Skeletal muscle satellite cell (primary cell): ENCODE results near the gene ANKS1A.

Experiments
- H3K27me3 ChIP-seq: 2 replicates; pipeline ENCODE4 v1.7.0; 2013; ENCODE audit warnings: low read length; ENCODE audit not compliant: control insufficient read depth, insufficient read depth
- H3K36me3 ChIP-seq: 2 replicates; pipeline ENCODE4 v1.7.0; 2013; ENCODE audit warnings: mild to moderate bottlenecking, control low read depth, low read length; ENCODE audit not compliant: insufficient read depth
- H3K4me1 ChIP-seq: 2 replicates; pipeline ENCODE4 v1.7.0; 2013; ENCODE audit warnings: low read length; ENCODE audit not compliant: control insufficient read depth, insufficient read depth
- H3K4me2 ChIP-seq: 2 replicates; pipeline ENCODE4 v1.7.0; 2013; ENCODE audit warnings: mild to moderate bottlenecking, low read length
- H3K4me3 ChIP-seq: 2 replicates; pipeline ENCODE4 v1.7.0; 2013; ENCODE audit warnings: low read length
- H3K9ac ChIP-seq: 2 replicates; pipeline ENCODE4 v1.7.0; 2013; ENCODE audit warnings: mild to moderate bottlenecking, low read depth, low read length, moderate library complexity
- H3K9me3 ChIP-seq: replicated peaks from 2 replicates; pipeline ENCODE4 v1.7.0; 2013; ENCODE audit warnings: mild to moderate bottlenecking, control low read depth, low read length

ANKS1A gene

DNA sequence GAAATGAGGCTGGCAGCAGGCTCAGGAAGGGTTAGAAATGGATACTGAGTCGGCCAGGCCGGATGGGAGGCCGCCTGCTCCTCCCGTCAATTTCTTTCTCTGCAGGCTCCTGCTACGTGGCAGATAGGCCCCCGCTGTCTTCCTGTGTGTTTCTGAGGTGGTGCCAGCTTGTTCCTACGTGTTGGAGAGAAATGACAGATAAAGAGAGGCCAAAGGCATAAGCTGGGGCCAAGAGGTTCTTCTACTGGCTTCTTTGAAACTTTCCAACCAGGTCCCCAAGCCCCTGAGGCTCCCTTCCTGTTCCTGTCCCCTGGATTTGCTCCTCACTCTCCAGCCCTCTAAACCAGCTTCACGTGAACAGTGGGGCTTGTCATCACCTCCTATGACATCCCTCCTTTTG lies 175.2 kb downstream of the ANKS1A start:
- Histone ChIP-seq H3K4me1 (no peaks in the 10 kb centered on the region), H3K4me3 (no peak overlapping the region), H3K4me2 (no peak overlapping the region), H3K9me3 (no peaks in the 10 kb centered on the region), H3K27me3 (no peaks in the 10 kb centered on the region), H3K9ac (no peak overlapping the region), H3K36me3 (peaks cover 13% of the 10 kb centered on the region)

DNA sequence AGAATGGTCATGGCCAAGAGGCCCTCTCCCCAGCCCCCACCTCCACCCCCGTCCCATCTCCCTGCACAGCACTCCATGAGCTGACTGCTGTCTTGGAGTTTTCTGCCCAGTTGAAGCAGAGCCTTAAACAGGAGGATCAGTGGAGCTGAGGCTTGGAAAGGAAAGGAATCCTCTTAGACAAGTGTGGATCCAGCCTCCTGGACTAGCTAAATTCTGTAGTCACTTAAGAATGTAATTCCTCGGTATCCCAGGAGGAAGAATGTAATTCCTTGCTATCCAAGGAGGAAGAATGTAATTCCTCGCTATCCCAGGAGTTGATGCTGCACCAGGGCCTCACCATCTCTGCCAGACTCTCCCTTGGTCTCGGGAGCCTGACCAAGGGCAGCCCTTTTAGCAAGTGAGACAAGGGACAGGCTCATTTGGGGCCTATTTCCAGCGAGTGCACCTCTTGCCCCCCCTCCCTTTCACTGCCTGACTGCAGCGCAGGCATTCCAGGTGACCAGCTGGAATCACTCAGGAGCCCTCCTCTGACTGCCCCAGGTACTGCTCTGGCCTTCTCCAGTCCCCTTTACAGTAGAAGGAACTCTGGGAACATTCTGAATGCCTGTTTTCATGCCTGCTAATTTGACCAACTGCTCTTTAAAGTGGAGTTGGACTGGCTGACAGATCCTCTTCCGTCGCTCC lies 175.8 kb downstream of the ANKS1A start:
- no peak overlapping the region for H3K4me2 ChIP-seq
- no peak overlapping the region for H3K4me3 ChIP-seq
- peaks cover 13% of the 10 kb centered on the region for H3K36me3 ChIP-seq
- H3K9ac ChIP-seq = no peak overlapping the region
- no peaks in the 10 kb centered on the region for H3K4me1 ChIP-seq
- H3K27me3 ChIP-seq = no peaks in the 10 kb centered on the region
- H3K9me3 ChIP-seq = no peaks in the 10 kb centered on the region

DNA sequence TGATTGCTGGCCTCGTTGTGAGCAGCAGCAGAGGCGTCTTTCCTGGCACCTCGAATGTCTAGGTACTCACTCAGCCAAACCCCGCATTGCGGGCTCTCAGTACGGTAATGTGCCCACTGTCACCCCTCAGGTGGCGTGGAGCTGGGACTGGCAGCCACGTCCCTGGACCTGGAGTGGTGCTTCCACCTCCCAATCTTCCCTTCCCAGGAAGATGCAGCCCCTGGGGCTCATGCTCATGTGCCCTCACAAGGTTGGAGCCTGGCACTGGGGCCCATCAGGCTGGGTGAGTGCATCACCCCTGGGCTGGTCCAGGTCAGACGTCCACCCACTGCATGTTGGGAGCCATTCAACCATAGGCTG lies 176.4 kb downstream of the ANKS1A start:
- peaks cover 7% of the 10 kb centered on the region for H3K36me3 ChIP-seq
- H3K4me2 ChIP-seq = no peak overlapping the region
- H3K9me3 ChIP-seq = no peaks in the 10 kb centered on the region
- H3K4me1 ChIP-seq = no peaks in the 10 kb centered on the region
- H3K27me3 ChIP-seq = no peaks in the 10 kb centered on the region
- no peak overlapping the region for H3K9ac ChIP-seq
- no peak overlapping the region for H3K4me3 ChIP-seq

DNA sequence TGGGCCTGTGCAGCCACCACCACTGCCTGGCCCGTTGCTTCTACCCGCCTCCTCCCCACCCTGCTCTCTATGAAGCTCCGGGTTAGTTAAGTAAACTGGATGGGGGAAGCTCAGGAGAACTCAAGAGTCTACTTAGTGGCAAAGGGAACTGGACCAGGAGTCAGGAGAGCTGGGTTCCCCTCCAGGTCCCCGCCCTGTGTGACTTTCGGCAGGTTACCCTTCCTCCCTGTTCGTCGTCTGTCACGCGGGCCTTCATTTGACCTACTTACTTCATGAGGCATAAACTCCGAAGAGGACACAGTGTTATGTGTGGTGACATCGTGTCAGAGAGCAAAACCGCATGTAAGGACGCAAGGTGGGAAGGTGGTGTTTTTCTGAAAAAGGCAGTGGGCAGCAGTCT lies 176.8 kb downstream of the ANKS1A start:
- H3K27me3 ChIP-seq = no peaks in the 10 kb centered on the region
- H3K9me3 ChIP-seq = no peaks in the 10 kb centered on the region
- no peak overlapping the region for H3K4me2 ChIP-seq
- H3K4me3 ChIP-seq = no peak overlapping the region
- H3K36me3 ChIP-seq = peaks cover 4% of the 10 kb centered on the region
- no peaks in the 10 kb centered on the region for H3K4me1 ChIP-seq
- no peak overlapping the region for H3K9ac ChIP-seq

DNA sequence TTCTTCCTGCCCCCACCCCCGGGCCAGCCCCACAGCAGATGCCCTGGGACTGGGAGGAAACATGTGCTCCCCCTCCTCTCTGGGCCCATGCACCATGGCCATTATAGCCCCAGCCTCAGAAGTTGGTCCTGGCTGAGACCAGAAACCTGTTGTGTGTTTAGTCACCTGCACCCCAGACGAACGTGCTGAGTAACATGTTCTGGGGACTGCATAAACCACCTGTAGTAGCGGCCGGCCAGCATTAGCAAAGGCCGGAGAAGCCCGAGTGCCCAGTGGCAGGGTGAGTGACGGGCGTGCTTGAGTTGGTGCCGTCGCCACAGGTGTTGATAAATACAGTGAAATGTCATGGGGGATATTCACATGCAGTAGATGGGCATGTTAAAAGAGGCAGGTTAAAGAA lies 178.2 kb downstream of the ANKS1A start:
- Histone ChIP-seq H3K4me3 (no peak overlapping the region), H3K9ac (no peak overlapping the region), H3K9me3 (no peaks in the 10 kb centered on the region), H3K4me2 (no peak overlapping the region), H3K27me3 (no peaks in the 10 kb centered on the region), H3K36me3 (no peaks in the 10 kb centered on the region), H3K4me1 (no peaks in the 10 kb centered on the region)

DNA sequence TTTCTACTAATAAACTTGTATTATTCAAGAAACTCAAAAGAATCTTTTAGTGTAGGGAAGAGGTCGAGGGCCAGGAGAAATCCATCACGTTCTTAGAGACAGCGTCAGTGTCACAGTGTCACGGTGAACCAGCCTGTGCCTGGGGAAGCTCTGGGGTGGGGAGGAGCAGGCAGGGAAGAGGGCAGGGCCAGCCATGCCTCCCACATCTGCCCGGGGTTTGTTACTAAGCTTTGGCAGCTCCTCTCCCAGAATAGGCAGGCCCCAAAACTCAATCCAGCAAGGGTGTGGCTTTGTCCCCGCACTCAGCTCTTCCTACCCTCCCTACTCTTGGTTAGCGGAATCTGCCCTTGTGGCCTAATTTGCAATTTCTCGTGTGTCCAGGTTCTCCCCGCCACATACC lies 179.2 kb downstream of the ANKS1A start:
- H3K9me3 ChIP-seq = no peaks in the 10 kb centered on the region
- no peaks in the 10 kb centered on the region for H3K36me3 ChIP-seq
- H3K9ac ChIP-seq = no peak overlapping the region
- no peak overlapping the region for H3K4me3 ChIP-seq
- no peaks in the 10 kb centered on the region for H3K4me1 ChIP-seq
- no peak overlapping the region for H3K4me2 ChIP-seq
- no peaks in the 10 kb centered on the region for H3K27me3 ChIP-seq

DNA sequence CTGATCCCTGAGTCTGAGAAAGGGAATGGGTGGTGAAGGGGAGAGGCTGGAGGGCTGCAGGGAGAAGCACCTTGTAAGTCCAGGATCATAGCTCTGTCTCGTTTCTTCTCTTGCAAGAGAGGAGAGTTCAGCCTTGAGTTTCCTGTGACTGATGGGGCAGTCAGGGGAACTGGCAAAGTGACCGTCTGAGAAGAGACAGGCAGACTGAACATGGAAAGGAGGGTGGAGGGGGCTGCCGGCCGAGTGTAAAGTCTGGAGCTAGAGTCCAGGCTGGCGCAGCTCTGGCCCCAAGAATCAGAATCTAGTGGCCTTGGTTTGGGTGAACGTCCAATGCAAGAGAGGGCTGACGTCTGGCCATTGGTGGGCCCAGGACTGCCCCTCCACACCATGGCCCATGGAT lies 179.6 kb downstream of the ANKS1A start:
- Histone ChIP-seq H3K9ac (no peak overlapping the region), H3K27me3 (no peaks in the 10 kb centered on the region), H3K4me3 (no peak overlapping the region), H3K36me3 (no peaks in the 10 kb centered on the region), H3K4me1 (no peaks in the 10 kb centered on the region), H3K4me2 (no peak overlapping the region), H3K9me3 (no peaks in the 10 kb centered on the region)

DNA sequence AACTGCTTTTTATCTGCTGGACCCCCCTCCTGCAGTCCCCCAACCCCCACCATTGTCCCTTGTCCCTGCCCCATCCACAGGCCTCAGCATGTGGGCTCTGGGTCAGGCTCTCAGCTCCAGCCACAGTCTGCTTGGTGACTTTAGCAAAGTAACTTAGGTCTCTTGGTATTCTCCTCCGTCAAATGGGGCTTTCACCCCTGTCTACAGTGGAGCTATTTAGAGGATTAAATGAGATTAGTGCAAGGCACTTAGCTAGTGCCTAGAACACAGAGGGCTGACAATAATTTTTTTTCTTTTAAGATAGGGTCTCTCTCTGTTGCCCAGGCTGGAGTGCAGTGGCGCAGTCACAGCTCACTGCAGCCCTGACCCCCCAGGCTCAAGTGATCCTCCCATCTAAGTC lies 180.2 kb downstream of the ANKS1A start:
- Histone ChIP-seq H3K36me3 (no peaks in the 10 kb centered on the region), H3K4me3 (no peak overlapping the region), H3K27me3 (no peaks in the 10 kb centered on the region), H3K4me1 (no peaks in the 10 kb centered on the region), H3K9ac (no peak overlapping the region), H3K9me3 (no peaks in the 10 kb centered on the region), H3K4me2 (no peak overlapping the region)

DNA sequence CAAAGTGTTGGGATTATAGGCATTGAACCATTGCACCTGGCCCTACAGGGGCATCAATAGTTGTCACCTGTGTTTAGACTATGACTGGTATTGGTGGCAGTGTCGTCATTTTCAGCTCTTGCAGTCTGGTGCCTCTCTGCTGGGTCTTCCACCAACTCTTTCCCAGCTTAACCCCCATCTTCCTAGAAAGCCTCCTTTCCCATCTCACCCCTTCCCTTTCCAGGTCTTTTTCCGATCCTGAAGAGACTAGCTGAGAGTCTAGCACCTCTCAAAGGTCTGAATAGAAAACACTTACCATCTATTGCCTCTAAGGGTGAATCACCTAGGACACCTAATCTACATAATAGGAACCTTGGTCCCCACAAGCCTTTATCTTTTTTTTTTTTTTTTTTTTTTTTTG lies 181.1 kb downstream of the ANKS1A start:
- no peak overlapping the region for H3K4me2 ChIP-seq
- no peaks in the 10 kb centered on the region for H3K36me3 ChIP-seq
- no peak overlapping the region for H3K9ac ChIP-seq
- no peaks in the 10 kb centered on the region for H3K27me3 ChIP-seq
- H3K4me1 ChIP-seq = no peaks in the 10 kb centered on the region
- H3K4me3 ChIP-seq = no peak overlapping the region
- H3K9me3 ChIP-seq = no peaks in the 10 kb centered on the region

DNA sequence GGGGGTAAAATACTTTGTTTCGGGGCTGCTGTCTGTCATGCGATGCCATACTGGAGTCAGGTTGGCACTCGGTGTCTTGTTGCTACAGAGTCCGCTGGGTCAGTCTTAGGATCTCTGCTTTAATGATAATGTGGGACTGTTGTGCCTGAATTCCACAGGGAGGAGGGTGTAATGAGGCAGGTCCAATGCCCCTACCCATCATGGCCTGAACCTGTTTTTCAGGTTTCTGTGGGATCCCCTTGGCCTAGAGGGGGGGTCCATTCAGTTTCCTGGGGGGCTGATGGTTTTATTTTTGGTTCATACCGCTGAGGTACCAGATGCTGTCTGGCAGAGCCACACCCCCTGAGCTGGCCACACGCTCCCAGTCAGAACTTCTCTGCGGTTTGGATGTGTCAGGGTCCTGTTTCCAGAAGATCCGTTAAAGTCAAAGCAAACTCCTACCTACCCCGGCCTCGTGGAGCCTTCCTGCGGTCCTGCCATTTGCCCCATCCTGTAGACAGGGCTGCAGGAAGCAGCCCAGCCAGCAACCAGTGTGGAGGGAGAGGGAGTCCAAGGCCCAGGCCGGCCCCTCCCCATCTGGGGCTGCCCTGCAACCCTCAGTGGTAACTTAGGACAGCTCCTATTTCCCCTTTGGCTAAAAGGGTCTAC lies 182.4 kb downstream of the ANKS1A start:
- Histone ChIP-seq H3K4me2 (no peak overlapping the region), H3K9ac (no peak overlapping the region), H3K27me3 (no peaks in the 10 kb centered on the region), H3K36me3 (no peaks in the 10 kb centered on the region), H3K9me3 (no peaks in the 10 kb centered on the region), H3K4me3 (no peak overlapping the region), H3K4me1 (no peaks in the 10 kb centered on the region)

DNA sequence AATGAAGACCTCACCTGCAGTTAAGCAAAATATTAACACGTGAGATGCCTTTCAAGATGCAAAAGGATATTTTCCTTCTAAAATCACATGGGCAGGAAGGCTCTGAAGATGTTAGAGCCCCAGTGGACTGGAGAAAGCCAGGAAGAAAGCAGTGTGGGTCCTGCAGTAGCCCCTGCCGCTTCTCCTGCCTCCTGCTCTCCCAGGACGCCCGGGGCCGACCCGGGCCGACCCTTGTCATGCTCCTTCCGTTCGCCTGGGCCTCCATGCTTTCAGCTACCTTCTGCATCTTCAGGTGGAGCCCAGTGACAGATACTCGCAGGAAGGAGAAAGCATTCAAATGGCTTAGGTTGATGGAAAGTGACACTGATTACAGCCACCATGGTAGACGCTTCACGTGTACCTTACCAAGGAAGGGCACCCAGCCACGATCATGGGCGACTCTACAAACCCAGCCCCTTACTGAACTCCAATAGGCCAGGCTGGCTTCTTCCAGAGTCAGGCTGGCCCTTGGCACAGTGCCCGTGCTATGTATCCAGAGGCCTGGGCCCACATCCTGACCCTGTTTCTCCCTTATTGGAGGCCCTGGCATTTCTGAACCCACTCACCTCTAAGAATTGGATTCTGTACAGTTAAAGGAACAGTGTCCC lies 183.1 kb downstream of the ANKS1A start:
- Histone ChIP-seq H3K9me3 (no peaks in the 10 kb centered on the region), H3K27me3 (no peaks in the 10 kb centered on the region), H3K4me3 (no peak overlapping the region), H3K4me2 (no peak overlapping the region), H3K36me3 (no peaks in the 10 kb centered on the region), H3K9ac (no peak overlapping the region), H3K4me1 (no peaks in the 10 kb centered on the region)

DNA sequence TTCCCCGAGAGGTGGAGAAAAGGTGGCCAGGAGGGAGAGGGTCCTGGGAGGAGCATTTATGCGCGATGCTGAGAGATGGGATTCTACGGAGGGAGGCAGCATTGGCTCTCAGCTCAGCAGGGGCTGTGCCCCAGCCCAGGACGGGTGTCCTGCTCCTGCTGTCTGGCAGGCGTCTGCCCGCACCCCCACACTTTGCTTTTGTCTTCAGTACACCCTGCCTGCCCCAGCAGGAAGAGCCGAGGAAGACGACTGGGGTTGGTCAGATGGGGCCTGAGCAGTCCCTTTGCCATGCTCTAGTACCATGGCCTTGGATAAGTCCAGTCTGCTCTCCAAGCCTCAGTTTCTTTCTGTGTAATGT lies 183.6 kb downstream of the ANKS1A start:
- Histone ChIP-seq H3K9me3 (no peaks in the 10 kb centered on the region), H3K4me2 (no peak overlapping the region), H3K36me3 (no peaks in the 10 kb centered on the region), H3K9ac (no peak overlapping the region), H3K4me1 (no peaks in the 10 kb centered on the region), H3K27me3 (no peaks in the 10 kb centered on the region), H3K4me3 (no peak overlapping the region)
